HG02943 (cell line): ENCODE measurements around the gene CLDN6.

ENCODE experiments used
- ATAC-seq: cut with Tn5 transposase; IDR thresholded peaks from one replicate; pipeline ENCODE4 v1.9.1; 2021; ENCODE audit warnings: mild to moderate bottlenecking, low read depth, moderate library complexity; ENCODE audit not compliant: unreplicated experiment

CLDN6 gene

DNA sequence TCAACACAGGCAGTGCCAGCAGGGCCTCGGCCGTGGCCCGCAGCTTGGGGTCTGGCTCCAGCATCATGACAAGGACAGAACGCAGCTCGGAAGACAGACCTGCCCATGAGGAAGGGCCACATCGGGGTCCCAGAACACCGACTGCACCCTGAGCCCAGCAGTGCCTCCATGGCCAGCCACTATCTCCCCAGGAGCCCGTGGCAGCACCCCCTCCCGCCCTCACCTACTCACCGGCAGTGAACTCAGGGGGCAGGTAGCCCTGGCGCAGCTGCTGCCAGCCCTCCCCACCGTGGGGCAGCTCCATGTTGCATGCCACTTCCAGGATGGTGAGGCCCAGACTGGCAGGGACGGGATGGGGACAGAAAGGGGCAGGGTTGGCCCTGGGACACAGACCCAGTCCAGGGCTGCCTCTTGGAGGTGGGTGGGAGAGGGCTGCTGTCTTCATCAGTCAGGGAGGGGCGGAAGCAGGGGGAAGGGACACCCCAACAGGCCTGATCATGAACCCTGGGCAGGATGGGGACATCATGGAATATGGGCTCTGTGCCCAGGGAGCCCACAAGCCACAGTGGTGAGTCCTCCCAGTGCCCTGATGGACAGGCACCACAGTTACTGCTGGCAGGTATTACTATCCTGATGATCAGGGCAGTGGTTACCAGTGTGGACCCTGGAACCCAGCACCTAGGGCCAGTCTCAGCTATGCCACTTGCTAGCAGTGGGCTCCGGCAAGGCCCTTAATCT, 43.5 kb downstream of the CLDN6 start:
- ATAC-seq = no peak

- ATAC-seq = no peak
These were observed 44.2 kb downstream of the CLDN6 start for GRCh38 chr16:2973605-2974318.

DNA sequence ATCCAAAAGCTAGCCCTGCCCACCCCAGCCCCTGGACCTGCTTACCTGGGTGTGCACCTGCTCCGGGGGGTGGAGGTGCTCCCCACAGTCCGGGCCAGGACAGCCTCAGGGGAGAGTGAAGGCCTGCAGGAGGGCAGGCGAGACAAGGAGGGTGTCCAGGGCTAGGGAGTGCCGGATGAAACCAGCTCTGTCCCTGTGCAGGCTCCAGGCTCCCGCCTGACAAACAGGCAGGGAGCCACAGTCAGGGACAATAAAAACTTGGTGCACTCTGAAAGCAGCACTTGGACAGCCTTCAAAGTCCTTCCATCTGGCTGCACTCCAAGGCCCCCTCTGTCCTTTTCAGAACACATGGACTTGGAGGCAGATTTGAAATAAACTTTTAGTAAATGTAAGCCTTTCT, 44.9 kb downstream of the CLDN6 start:
- no peak for ATAC-seq

DNA sequence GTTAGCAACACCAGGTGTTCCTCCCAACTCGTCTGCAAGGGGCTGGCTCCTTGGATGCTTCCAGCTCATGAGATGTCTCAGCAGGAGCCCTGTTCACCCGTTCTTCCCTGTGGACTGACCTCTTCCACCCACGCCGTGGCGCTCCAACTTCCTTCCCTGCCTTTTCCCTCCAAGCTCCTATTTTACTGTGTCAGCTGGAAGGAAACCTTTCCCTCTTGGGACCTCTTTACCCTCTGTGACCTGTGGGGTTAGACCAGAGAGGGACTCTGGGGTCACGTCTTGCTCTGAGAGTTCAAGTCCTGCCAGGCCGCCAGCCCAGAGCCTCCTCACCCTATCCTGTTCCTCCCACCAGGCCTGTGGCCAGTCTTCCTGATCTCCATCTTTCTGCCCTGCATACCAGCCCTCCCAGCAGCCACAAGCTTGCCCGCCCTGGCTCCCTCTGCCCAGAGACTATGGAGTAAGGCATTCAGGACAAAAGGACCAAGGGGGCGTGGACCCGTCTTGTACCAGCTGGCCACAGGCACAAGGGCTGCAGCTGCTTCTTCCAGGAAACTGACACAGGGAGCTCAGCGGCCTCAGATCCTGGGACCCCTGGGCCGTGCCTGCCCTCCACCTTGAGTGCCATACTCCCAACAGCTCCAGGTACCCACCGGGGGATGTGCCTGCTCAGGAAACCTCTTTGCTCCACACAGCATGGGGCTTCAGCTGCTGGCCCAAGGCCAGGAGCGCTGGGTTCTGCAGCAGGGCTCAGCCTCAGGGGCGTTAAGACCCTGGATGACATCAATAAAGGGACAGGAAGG, 45.8 kb downstream of the CLDN6 start:
- ATAC-seq = no peak

- ATAC-seq = no peak
These were observed 46.6 kb downstream of the CLDN6 start for GRCh38 chr16:2971134-2971984.

DNA sequence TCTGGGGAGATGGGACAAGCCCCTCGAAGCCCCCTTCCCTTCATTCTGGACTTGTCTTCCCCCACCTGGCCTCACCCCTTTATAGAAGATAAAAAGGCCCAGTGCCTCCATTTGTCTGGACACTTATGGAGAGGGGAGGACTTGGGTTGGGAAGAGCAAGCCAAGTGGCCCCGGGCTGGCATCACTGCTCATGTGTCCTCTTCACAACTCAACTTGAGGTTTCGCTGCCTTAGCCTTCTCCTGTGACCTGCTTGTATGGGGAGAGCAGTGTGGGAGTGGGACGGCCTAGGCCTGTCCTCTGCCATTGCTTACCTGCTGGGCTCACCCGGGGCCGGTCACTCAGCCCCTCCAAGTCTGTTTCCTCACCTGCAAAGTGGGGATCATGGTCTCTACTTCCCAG, 47.4 kb downstream of the CLDN6 start:
- ATAC-seq = no peak

DNA sequence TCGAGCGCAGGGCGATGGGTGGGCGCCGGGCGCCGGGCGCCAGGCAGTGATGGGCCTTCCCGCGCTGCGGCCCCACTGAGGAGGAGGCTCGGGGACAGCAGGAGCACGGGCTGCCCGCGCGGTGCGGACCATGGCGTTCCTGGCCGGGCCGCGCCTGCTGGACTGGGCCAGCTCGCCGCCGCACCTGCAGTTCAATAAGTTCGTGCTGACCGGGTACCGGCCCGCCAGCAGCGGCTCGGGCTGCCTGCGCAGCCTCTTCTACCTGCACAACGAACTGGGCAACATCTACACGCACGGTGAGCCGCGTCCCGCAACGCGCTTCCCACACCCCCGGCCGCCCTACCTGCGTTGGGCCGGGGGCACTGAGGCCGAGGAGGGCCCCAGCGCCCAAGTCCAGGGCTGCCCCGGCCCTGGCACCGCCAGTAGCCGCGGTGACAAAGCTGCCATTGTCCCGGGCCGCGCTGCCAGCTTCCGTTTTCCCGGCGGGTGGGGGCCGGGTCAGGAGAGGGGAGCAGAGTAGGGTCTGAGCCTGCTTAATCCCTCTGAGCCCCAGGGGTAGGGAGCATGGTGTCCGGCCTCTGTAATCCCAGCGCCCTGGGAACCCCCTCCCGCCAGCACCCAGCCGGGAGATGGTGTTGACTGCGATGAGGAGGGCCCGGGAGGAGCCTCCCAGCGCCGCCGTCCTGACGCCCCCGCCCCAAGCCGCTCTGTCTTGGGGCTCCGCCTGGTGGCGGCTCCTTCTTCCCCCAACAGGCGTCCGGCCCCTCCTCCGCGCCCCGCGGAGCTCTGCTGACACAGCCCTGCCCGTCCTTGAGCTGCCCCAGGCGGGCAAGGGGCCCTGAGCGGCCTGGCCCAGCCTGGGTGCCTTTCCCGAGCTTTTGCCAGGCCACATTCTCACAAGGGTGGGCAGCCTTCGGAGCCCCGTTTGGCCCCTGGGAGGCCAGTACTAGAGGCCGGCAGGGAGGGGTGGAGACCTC, 48.1 kb downstream of the CLDN6 start:
- peak; percentile 5 for ATAC-seq

DNA sequence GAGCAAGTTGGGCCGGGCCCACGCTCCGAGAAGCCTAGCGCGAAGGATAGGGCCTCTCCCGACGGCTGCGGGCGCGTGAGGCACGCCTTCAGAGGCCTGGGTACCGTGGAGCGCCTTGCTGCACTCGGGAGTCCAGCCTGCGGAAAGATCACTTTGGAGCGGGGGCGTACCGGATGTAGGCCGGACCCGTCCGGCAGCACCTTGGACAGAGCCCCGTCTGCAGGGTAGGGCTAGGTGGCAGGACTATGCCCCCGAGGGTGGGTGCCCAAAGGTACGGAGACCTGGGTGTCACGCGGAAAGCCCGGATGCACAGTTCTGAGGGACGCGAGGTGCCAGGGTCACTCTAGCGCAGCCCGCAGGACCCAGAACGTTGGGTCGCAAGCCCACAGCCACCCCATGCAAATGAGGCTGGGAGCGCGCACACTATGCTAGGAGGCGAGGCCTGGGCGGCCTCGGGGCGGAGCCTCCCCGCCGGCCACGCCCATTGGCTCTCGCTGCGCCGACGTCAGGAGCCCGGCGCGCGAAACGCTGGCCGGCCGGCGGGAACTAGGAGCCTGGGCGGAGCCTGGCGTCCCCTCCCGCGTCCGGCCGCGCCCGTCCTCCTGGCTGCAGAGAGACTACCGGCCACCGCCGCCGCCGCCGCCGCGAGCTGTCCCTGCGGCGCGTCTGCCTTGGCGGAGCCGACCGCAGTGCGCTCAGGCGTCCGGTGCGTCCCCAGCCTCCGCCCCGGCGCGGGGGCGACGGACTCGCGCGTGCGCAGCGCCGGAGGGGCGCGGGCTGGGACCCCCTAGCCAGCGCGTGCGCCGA, 49.0 kb downstream of the CLDN6 start, which contains the start of gene PAQR4:
Gene PAQR4 (plus strand): TSS at position 611 of the 807 bp plus-strand sequence. CDS start 327 bp downstream, outside the sequence.
- peak; percentile 64 for ATAC-seq

DNA sequence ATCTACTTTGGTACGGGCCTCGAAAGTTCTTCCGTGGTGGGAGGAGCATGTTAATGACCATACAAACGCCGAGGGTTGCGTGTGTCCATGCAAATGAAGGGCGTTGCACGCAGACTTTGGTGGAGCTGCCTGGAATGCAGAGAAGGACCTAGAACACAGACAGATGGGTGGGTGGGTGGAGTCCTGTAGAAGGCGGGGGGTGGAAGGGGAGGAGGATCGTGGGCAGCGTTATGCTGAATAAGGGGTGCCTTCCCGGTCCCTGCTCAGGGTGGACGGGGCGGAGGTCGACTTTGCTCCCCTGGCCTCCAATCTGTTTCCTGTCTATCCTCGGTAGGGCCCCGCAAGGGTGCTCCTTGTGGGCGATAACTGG, 49.6 kb downstream of the CLDN6 start:
- no peak for ATAC-seq

DNA sequence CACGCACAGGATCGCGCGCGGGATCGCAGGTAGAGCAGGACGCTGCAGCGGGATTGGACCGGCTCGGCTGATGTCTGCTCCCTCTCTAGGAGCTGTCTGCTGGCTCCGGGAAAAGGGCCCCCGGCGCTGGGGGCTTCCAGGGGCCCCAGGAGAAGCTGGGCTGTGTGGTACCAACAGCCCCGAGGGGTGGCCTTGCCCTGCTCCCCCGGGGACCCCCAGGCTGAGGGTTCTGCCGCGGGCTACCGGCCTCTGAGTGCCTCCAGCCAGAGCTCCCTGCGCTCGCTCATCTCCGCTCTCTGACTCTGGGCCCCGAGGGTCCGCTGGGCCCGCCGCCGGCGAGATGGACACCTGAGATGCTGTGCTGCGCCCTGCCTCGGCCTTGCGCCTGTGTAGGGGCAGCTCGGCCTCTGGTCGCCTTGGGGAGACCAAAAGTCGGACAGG, 50.2 kb downstream of the CLDN6 start:
- ATAC-seq = no peak

DNA sequence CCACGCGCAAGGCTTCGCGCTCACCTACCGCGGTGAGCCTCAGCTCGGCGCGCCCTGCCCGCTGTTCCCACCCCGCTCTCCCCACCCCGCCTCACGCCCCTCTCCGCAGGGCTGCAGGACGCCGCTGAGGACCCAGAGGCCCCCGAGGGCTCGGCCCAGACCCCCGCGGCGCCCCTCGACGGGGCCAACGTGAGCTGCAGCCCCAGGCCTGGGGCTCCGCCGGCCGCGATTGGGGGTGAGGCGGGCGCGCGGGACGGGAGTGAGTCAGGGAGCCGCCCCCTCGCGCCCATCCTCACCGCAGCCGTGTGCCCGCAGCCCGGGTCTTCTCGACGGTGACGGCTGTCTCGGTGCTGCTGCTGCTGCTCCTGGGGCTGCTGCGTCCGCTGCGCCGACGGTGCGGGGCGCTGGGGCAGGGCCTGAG, 50.8 kb downstream of the CLDN6 start:
- ATAC-seq = no peak

DNA sequence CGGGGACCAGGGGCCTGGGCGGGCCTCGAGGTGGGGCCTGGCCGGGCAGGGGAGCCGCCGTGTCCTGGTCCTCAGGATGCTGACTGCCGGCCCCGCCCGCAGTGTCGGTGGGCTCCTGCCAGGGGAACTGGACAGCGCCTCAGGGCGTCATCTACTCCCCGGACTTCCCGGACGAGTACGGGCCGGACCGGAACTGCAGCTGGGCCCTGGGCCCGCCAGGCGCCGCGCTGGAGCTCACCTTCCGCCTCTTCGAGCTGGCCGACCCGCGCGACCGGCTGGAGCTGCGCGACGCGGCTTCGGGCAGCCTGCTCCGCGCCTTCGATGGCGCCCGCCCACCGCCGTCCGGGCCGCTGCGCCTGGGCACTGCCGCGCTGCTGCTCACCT, 51.2 kb downstream of the CLDN6 start:
- ATAC-seq = no peak

DNA sequence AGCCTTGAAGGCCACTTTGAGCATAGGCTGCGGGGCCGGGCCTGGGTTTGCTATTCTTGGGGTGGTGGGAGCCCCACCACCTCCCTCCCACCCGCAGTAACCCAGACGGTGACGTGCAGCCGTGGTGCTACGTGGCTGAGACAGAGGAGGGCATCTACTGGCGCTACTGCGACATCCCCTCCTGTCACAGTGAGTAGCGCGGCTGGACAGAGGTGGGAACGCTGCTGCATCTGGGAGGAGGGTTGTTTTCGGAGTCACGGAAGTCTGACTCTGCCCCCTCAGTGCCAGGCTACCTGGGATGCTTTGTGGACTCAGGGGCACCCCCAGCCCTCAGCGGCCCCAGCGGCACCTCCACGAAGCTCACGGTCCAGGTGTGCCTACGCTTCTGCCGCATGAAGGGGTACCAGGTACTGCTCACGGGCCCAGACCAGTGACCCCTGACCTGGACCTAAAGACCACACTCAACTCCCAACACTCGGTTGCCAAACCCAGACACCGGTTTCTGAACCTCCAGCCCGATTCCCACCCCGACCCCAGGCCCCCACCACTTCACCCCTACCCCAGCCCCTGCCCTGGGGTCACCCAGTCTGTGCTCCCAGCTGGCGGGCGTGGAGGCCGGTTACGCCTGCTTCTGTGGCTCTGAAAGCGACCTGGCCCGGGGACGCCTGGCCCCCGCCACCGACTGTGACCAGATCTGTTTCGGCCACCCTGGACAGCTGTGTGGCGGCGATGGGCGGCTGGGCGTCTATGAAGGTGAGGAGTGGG, 51.8 kb downstream of the CLDN6 start:
- ATAC-seq = no peak
